Sigmoid colon (tissue), 4 donors: Measurements from ENCODE around the gene DUSP22.

Source experiments
- EP300 ChIP-seq, 4 donors: sonication (generic); formaldehyde crosslinking; IDR thresholded peaks; one replicate each; pipeline ENCODE4 v1.6.1; 2017; ENCODE audit warnings: antibody characterized with exemption in 4 of 4
- POLR2AphosphoS5 ChIP-seq, 4 donors: sonication (generic); formaldehyde crosslinking; IDR thresholded peaks; one replicate each; pipeline ENCODE4 v1.6.1; 2017; ENCODE audit warnings: antibody characterized with exemption in 4 of 4
- TF ChIP-seq, protein P1 (sequence below), 4 experiments: fragments of 450-650 bp in 3 of 4; fragments of 200-600 bp in 1 of 4; IDR thresholded peaks; one replicate each; pipeline ENCODE4 v1.5.1; 2016 to 2019; ENCODE audit warnings: antibody characterized with exemption in 4 of 4, mild to moderate bottlenecking in 3 of 4, moderate library complexity in 2 of 4

DNA sequence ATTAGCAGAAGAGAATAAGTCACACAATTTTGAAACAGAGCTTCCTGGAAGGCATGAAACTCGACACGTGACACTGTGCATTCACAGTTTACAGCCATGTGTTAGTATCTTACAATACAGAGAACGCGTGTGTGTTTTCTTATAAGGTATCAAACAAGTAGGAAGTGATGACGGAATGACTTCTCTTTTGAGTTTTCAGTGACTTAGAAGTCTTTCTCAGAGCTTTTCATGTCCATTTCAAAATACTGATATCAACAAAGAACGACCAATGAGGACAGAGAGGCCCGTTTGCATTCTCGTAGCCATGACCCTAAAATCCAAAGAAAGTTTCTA is 36.6 kb upstream of the DUSP22 start:
- TF ChIP-seq EP300 (IDR thresholded peaks at IDR 0.05) (no peak), POLR2AphosphoS5 (IDR thresholded peaks at IDR 0.05) (no peak)
- TF ChIP-seq, protein P1, sequence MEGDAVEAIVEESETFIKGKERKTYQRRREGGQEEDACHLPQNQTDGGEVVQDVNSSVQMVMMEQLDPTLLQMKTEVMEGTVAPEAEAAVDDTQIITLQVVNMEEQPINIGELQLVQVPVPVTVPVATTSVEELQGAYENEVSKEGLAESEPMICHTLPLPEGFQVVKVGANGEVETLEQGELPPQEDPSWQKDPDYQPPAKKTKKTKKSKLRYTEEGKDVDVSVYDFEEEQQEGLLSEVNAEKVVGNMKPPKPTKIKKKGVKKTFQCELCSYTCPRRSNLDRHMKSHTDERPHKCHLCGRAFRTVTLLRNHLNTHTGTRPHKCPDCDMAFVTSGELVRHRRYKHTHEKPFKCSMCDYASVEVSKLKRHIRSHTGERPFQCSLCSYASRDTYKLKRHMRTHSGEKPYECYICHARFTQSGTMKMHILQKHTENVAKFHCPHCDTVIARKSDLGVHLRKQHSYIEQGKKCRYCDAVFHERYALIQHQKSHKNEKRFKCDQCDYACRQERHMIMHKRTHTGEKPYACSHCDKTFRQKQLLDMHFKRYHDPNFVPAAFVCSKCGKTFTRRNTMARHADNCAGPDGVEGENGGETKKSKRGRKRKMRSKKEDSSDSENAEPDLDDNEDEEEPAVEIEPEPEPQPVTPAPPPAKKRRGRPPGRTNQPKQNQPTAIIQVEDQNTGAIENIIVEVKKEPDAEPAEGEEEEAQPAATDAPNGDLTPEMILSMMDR (IDR thresholded peaks at IDR 0.05): no peak
